Rectal smooth muscle tissue (tissue), 1 donor: ENCODE measurements around the gene TOMM6.
"Not testable (repeated sequence)": the region's sequence is repeated elsewhere in the genome, so short reads cannot be mapped to it uniquely, and the experiment has no call there.

Experiments used
- H3K27ac ChIP-seq: one replicate; pipeline ENCODE4 v1.7.0; 2013; ENCODE audit warnings: low read depth, low read length, inconsistent platforms
- H3K27me3 ChIP-seq: one replicate; pipeline ENCODE4 v1.7.0; 2013; ENCODE audit warnings: low read length; ENCODE audit not compliant: control insufficient read depth, insufficient read depth
- H3K36me3 ChIP-seq: one replicate; pipeline ENCODE4 v1.7.0; 2013; ENCODE audit warnings: low read length; ENCODE audit not compliant: control insufficient read depth, insufficient read depth
- H3K4me1 ChIP-seq: one replicate; pipeline ENCODE4 v1.7.0; 2013; ENCODE audit warnings: low read length; ENCODE audit not compliant: control insufficient read depth, insufficient read depth
- H3K4me3 ChIP-seq: one replicate; pipeline ENCODE4 v1.7.0; 2013; ENCODE audit warnings: low read length
- H3K9ac ChIP-seq: one replicate; pipeline ENCODE4 v1.7.0; 2013; ENCODE audit warnings: low read length

The TOMM6 gene

DNA sequence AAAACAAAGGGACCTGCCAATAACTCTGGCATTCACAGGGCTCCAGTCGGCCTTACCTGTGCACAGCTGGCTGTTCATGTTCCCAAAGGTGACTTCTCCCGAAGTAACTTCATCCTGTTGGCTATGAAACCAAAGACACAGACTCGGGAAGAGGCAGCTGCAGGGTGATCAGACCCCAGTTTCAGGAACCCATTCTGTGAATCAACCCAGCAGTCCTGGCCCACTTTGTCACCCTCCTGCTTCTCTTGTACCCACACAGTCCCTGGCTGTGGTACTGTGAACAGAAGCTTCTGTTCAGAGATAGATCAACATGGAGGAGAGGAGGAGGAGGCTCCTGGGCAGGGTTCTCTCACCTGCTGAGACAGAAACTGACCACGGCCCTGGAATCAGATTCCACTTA, 31.6 kb upstream of the TOMM6 start:
- no peaks in the 10 kb centered on the region for H3K36me3 ChIP-seq
- H3K4me1 ChIP-seq, result no peaks in the 10 kb centered on the region
- H3K9ac ChIP-seq, result no peak overlapping the region
- H3K27me3 ChIP-seq, result no peaks in the 10 kb centered on the region
- H3K4me3 ChIP-seq, result no peak overlapping the region
- H3K27ac ChIP-seq, result no peak overlapping the region

DNA sequence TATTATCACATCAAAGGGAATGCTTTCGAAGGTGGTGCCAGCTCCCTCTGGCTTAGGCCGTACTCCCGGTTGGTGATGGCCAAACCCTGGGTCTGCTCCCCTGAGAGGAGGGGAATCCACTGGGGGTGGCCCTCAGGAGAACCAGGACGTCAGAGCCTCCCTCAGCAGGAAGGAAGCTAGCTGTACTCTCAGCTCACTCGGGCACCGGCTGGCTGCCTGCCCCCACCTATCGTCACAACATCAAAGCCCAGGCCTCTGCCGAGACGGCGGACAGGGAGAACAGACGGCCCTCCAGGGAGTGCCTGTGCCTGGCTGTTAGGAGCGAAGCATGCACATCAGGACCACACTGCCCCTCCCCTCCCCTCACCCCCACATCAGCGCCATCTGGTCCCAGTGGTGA, 31.1 kb upstream of the TOMM6 start:
- Histone ChIP-seq H3K27me3 (no peaks in the 10 kb centered on the region), H3K27ac (no peak overlapping the region), H3K4me1 (no peaks in the 10 kb centered on the region), H3K4me3 (no peak overlapping the region), H3K9ac (no peak overlapping the region), H3K36me3 (no peaks in the 10 kb centered on the region)

GRCh38 chr6:41757271-41757670, 30.2 kb upstream of the TOMM6 start:
- Histone ChIP-seq H3K4me3 (no peak overlapping the region), H3K9ac (no peak overlapping the region), H3K27me3 (no peaks in the 10 kb centered on the region), H3K36me3 (no peaks in the 10 kb centered on the region), H3K4me1 (no peaks in the 10 kb centered on the region), H3K27ac (no peak overlapping the region)

GRCh38 chr6:41757931-41758640, 29.4 kb upstream of the TOMM6 start:
- no peaks in the 10 kb centered on the region for H3K27me3 ChIP-seq
- H3K4me1 ChIP-seq, result no peaks in the 10 kb centered on the region
- H3K4me3 ChIP-seq, result no peak overlapping the region
- no peak overlapping the region for H3K27ac ChIP-seq
- H3K36me3 ChIP-seq, result no peaks in the 10 kb centered on the region
- H3K9ac ChIP-seq, result no peak overlapping the region

- no peak overlapping the region for H3K9ac ChIP-seq
- no peaks in the 10 kb centered on the region for H3K4me1 ChIP-seq
- H3K27me3 ChIP-seq, result no peaks in the 10 kb centered on the region
- no peak overlapping the region for H3K4me3 ChIP-seq
- no peaks in the 10 kb centered on the region for H3K36me3 ChIP-seq
- H3K27ac ChIP-seq, result no peak overlapping the region
These were observed 28.9 kb upstream of the TOMM6 start for GRCh38 chr6:41758641-41759035.

DNA sequence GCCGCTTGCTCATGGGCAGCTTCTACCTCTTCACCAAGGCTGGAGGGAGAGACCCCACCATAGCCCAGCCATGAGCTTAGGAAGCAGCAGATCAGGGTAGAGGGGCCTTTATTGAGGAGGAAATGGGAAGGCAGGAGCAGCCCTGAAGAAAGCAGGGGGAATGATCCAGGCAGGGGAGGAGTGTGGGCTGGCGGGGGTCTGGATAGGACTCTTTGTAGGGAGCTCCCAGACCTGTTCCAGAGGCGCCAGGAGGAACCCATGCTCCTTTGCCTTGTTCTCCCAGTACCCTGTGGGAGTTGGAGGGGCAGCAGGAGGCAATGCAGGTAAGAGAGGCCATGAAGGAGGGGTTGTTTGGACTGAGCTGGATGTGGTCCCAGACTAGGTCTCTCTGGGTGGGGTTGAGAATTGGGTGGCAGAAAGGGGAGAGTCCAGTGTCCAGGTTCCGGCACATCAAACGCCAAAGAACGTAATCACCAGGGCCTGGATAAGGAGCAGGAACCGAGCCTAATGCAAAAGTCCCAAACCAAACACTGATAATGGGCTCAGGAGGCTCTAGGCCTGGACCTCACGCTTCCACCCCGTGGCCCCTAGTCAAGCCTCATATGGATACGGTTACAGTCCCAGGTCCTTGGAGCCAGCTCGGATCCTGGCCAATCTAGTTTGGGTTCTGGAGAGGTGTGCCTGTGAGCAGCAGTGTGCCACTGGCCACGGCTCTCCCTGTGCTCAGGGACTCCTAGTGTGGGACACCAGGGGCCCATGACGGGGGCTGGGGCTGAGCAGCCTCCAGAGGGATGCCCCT, 28.2 kb upstream of the TOMM6 start:
- no peaks in the 10 kb centered on the region for H3K36me3 ChIP-seq
- no peak overlapping the region for H3K9ac ChIP-seq
- no peak overlapping the region for H3K27ac ChIP-seq
- no peaks in the 10 kb centered on the region for H3K4me1 ChIP-seq
- H3K4me3 ChIP-seq, result no peak overlapping the region
- no peaks in the 10 kb centered on the region for H3K27me3 ChIP-seq

DNA sequence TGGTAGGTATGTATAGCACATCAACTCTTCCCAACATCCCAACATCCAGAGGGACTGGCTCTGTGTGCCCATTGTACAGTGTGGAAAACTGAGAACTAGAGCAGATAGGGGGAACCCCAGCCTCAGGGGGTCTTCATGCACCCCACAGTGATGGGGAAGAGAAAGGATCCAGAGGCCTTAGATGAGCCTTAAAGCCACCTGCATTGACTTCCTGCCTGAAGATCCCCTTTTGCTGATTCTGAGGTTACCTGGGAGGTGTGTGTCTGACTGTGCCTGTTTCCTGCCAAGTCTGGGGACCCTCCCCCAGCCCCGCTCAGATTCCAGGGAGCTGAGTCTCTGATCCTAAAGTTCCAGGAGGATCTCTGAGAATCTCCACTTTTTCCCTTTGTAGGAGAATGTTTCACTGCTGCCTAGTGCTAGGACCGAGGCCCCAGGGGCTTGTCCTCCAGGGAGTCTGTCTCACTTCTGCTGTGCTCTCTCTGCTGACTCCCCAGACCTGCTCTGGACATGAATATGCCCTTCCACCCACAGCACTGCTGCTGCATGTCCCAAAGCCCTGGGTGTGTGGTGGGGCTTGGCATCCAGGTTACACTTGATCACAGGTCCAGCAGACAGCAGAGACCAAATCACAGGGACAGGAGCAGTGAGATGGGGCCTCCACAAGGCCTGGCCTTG, 27.5 kb upstream of the TOMM6 start:
- Histone ChIP-seq H3K27me3 (no peaks in the 10 kb centered on the region), H3K4me1 (no peaks in the 10 kb centered on the region)

DNA sequence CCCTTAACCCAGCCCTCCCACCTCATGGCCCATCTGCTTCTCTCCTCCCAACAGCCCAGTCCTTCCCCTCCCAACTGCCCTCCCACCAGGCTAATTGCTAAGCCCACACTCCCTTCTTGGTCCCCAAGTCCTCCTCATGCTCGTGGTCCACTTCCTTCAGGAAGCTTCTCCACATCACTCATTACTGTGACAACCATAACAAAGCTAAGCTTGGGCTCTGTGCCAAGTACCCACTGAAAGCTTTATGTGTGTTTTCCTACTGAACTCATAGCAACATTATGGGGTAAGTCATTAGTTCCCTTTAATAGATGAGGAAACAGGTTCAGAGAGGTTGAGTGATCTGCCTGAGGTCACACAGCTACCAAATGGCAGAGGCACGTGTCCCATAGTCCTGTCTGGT, 24.0 kb upstream of the TOMM6 start:
- no peak overlapping the region for H3K4me3 ChIP-seq
- H3K36me3 ChIP-seq, result no peaks in the 10 kb centered on the region
- no peaks in the 10 kb centered on the region for H3K4me1 ChIP-seq
- H3K9ac ChIP-seq, result no peak overlapping the region
- no peaks in the 10 kb centered on the region for H3K27me3 ChIP-seq
- H3K27ac ChIP-seq, result no peak overlapping the region

More for the DNA sequence above, 27.5 kb upstream of the TOMM6 start:
- Histone ChIP-seq H3K9ac (no peak overlapping the region), H3K36me3 (no peaks in the 10 kb centered on the region), H3K27ac (no peak overlapping the region), H3K4me3 (no peak overlapping the region)

DNA sequence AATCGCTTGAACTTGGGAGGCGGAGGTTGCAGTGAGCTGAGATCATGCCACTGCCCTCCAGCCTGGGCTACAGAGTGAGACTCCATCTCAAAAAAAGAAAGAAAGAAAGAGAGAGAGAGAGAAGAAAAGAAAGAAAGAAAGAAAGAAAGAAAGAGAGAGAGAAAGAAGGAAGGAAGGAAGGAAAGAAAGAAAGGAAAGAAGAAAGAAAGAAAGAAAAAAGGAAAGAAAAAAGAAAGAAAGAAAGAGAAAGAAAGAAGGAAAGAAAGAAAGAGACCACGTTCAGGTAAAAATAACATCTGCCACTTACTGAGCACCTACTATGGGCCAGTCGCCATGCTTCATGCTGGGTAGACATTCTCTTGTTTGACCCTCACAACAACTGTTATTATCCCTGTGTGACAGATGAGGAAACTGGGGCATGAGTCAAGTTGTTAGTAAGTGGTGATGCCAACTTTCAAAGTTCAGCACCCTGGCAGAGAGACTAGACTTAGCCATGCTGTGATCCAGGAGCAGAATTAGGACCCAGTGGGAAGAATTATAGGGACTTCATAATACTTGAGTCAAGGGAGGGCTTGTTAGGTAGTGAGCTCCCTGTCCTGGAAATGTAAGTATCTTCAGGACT, 21.3 kb upstream of the TOMM6 start:
- not testable (repeated sequence) for H3K4me1 ChIP-seq, H3K4me3 ChIP-seq, H3K27ac ChIP-seq, H3K36me3 ChIP-seq, H3K27me3 ChIP-seq, H3K9ac ChIP-seq

- H3K27me3 ChIP-seq, result no peaks in the 10 kb centered on the region
- H3K27ac ChIP-seq, result no peak overlapping the region
- H3K4me1 ChIP-seq, result no peaks in the 10 kb centered on the region
- H3K4me3 ChIP-seq, result no peak overlapping the region
- H3K9ac ChIP-seq, result no peak overlapping the region
- H3K36me3 ChIP-seq, result peaks cover 12% of the 10 kb centered on the region
These were observed 20.2 kb upstream of the TOMM6 start for GRCh38 chr6:41767112-41767833.

DNA sequence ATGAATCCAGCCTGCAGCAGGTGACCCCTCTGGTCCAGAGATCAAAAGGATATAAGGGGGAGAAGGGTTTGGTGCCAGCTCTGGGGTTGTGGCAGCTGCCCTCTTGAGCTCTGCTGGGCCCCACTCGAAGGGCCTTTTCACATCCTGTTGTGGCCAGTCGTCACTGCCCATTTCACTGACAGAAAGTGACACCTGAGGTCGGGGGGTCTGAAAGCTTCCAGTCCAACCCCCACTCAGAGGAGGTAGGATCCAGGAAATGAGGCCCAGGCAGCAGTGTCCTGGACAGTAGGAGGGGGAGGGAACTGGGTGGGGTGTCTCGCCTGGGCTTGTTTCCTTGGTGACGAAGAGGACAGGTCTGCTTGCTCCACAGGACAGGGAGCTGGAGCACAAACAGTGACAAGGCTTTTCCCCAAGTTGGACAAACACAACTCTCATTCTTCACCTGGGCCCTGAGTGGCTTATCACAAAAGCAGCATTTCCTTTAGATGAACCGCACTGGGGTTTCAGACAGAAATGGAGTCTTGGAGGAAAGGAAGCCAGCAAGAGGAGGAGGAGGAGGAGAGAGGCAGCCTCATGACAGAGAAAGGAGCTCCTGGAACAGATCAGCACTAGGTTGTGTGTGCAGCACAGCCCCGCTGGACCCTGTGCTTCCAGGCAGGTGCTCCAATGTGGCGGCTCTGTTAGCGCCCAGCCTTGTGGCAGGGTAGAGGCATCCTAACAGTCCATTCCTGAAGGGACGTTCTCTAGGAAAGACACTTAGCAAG, 18.8 kb upstream of the TOMM6 start:
- no peak overlapping the region for H3K9ac ChIP-seq
- H3K36me3 ChIP-seq, result peaks cover 14% of the 10 kb centered on the region
- no peak overlapping the region for H3K4me3 ChIP-seq
- no peak overlapping the region for H3K27ac ChIP-seq
- H3K27me3 ChIP-seq, result no peaks in the 10 kb centered on the region
- no peaks in the 10 kb centered on the region for H3K4me1 ChIP-seq
